ENCODE results near the gene ESPN. TPM values are rescaled to one million over a fixed set of nuclear protein-coding genes. Genes with fewer than 3 reads are reported as not detected.

ESPN gene
- total RNA-seq, 2 donors from 2014 or later: not detected

DNA sequence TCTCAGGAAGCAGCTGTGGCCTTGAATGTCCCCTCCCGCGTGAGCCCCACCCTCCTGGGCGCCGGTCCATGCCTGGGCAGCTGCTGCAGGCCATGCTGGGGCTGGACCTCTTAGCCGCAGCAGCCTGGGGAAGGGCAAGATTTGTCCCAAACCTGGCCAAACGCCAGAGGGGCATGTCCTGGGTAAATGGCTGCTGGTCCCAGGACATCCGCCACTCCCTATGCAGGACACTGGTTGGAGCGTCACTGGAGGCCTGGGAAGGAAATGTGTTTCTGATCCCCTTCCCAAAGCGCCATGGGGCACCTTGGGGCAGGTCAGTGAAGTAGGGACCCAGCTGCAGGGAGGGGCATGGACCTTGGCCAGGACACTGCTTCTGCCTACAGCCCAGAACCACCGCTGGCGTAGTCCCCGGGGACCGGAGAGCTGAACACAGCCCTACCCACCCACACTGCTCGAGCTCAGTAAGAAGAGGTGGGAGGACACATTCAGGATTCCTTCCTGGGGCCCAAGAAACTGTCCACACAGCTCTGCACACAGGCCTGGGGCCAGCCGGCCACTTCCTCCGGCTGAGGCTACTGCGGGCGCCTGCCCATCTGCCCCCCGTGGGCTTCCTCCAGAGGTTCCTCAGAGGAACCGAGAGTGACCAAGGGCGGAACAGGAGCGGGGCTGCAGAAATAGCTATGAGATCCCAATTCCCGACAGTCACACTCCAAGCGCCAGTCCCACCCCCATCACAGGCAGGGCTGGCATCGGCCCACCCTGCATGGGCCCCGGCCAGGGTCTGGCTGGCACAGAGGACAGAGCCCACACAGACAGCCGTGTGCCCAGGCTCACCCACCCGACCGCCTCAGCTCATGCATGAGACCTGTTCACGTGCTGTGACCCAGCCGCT lies 77.7 kb downstream of the ESPN start:
- intact Hi-C loops (cut with DNase I): no loop called here
- DNase-seq (ENCODE audit: low spot score): peak; percentile 91

DNA sequence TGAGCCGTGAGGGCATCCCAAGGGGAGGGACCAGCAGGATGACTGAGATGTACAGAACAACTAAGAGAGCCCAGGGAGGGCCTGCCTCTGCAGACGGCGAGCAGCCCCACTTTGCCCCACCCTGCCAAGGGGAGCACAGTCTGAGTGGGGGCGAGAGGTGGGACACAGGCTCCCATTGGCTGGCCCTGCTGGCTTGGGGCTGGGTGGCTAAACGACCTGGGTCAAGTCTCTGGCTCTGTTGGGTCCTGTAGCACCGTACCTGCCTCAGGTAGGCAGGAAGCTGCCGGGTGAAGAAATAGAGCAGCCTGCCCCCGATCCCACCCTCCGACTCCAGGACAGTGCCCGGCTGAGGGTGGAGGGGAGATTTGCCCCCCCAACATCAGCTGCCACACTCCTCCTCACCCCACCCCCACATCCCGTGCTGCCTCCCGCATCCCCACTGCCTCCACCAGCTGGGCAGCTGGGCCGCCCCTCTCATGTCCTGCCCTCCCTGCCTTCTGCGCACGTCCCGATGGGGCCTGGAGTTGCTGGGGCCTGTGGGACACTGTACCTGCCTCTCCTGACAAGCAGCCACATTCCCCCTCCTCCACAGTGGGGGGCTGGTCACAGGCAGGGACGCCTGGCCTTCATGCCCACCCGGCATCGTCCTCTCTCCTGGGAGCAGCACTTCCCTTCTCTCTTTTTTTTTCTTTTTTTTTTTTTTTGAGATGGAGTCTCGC lies 79.5 kb downstream of the ESPN start:
- peak; percentile 78 for DNase-seq (ENCODE audit: low spot score)
- intact Hi-C loops (cut with DNase I): no loop called here

GRCh38 chr1:6504887-6505286 lies 80.3 kb downstream of the ESPN start:
- intact Hi-C loops (cut with DNase I): no loop called here
- no peak for DNase-seq (ENCODE audit: low spot score)

GRCh38 chr1:6505367-6506209 lies 81.0 kb downstream of the ESPN start:
- intact Hi-C loops (cut with DNase I): no loop called here
- no peak for DNase-seq (ENCODE audit: low spot score)

GRCh38 chr1:6506210-6507036 lies 81.8 kb downstream of the ESPN start:
- no peak for DNase-seq (ENCODE audit: low spot score)

GRCh38 chr1:6507037-6507428 lies 82.5 kb downstream of the ESPN start:
- intact Hi-C loops (cut with DNase I): no loop called here

More at GRCh38 chr1:6506210-6507036, 81.8 kb downstream of the ESPN start:
- intact Hi-C loops (cut with DNase I): no loop called here

DNA sequence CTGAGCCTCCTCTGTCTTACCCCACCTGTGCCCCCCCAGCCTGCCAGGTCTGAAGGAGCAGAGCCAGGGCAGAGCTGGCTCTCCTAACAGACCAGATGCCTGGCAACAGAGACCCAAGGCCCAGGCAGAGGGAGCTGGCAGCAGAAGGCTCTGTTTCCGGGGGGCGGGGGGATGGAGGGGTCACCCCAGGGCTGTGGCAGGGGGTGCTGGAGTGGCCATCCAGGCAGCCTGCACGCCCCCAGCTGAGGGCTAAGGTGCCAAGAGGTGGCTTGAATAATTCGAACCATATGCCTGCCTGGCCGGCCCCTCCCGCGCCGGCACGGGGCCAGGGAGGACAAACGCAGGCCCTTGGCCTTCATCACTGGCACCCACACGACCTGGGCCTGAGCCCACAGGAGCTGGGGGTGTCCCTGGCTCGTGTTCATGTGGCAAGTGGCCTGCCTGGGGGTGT lies 82.9 kb downstream of the ESPN start:
- intact Hi-C loops (cut with DNase I): no loop called here
- no peak for DNase-seq (ENCODE audit: low spot score)

More at GRCh38 chr1:6507037-6507428, 82.5 kb downstream of the ESPN start:
- DNase-seq (ENCODE audit: low spot score): no peak

DNA sequence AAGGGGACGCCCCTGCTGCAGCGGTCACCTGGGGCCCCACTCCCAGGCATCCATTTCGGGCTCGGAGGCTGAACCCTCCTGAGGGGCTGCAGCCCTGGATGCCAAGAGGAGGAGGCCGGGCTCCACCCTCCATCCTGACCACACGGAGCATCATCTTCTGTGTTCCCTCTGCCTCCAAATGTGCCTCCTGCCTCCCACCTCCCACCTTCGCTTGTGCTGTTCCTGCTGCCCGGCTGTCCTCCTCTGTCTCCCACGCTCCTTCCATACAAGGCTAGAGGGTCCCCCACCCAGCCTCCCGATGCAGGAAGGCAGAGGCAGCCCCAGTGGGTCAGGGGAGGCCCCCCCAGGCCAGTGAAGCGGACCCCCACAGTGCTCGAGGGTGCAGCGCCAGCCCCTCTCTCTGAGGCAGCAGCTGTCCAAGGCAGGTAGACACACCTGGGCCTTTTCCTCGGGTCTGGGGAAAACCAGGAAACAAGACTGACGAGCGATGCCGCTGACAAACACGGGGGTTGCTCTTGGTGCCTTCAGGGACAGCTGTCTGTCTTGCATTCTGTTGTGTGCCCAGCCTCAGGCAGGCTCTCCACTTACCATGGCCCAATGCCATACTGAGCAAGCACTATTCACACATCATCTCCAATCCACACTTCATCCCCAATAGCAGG lies 83.7 kb downstream of the ESPN start:
- intact Hi-C loops (cut with DNase I): no loop called here
- DNase-seq (ENCODE audit: low spot score): peak; percentile 53

GRCh38 chr1:6508816-6509189 lies 84.2 kb downstream of the ESPN start:
- peak; percentile 59 for DNase-seq (ENCODE audit: low spot score)
- intact Hi-C loops (cut with DNase I): no loop called here

DNA sequence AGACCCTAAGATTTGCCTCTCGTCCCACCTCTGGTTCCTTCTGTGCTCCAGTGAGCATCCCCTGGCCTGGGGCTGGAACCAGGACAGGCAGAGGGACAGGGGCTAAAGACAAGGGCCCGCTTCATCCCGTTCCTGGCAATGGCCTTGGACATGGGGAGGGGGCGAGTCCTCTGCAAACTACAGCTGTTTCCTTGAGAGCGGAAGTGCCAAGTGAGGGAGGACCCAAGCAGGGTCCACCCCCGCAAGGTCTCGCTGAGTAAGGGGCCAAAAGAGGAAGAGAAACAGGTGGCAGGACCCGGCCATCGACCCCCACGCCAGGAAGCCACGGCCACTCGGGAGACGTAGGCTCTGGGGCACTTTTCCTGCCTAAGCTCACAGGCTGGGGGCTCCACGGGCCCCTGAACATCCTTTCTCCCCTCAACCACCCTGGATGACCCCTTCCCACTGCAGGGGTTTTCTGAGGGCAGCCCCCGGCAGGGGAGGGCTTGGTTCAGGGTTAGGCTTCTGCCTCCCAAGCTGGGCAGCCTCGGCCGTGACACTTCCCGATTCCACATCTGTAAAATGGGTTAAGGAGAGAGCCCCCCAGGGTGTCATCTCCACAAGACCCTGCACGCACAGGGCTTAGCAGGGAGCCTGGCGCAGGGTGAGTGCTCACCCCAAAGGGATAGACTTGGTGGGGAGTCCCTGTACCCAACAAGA lies 84.8 kb downstream of the ESPN start:
- intact Hi-C loops (cut with DNase I): no loop called here
- peak; percentile 81 for DNase-seq (ENCODE audit: low spot score)

DNA sequence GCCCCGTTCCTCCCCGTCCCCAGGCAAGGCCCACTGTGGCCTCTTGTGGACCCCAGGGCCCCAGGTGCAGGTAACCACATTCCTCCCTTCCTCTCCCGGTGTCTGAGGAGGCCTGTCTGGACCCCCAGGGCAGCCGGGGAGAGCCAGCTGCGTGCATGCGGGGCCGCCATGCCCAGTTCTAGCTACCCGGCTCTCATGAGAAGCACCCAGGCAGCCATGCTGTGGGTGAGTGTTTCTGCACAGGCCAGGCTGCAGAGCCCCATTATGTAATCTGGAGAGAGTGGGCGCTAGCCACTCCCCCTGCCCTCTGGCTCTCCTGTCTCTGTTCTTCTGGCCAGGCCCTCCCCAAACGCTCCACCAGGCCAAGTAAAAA lies 85.3 kb downstream of the ESPN start:
- peak; percentile 71 for DNase-seq (ENCODE audit: low spot score)
- intact Hi-C loops (cut with DNase I): no loop called here

GRCh38 chr1:6510493-6510892 lies 85.9 kb downstream of the ESPN start:
- intact Hi-C loops (cut with DNase I): no loop called here
- no peak for DNase-seq (ENCODE audit: low spot score)

Small RNAs within 50 kb of the gene (microRNA-seq; reads per million reads assigned to microRNA genes)
- 0 reads per million in 2 donors for gene MIR4252 (ENCODE audit: borderline microRNAs expressed in 2 of 2)

Other genes with a start within 250 kb of the ESPN start
- 1 to 10 TPM; 1.4 to 2.4 TPM for gene CHD5, start 244.5 kb upstream of the ESPN start, total RNA-seq
- 100 to 1,000 TPM; 275 to 296 TPM for gene RPL22, start 225.2 kb upstream of the ESPN start, total RNA-seq
- gene RNF207, start 218.7 kb upstream of the ESPN start, total RNA-seq: 1 to 10 TPM; 8.6 to 8.7 TPM
- 10 to 100 TPM; 49.6 to 61.1 TPM for gene ICMT, start 188.8 kb upstream of the ESPN start, total RNA-seq
- not detected for gene HES3, start 180.6 kb upstream of the ESPN start, total RNA-seq
- 10 to 100 TPM in 1 of 2 donors, 1 to 10 TPM in 1; 9.3 to 11.8 TPM for gene GPR153, start 163.7 kb upstream of the ESPN start, total RNA-seq
- gene ACOT7, start 31.0 kb upstream of the ESPN start, total RNA-seq: 10 to 100 TPM; 17.6 to 26.5 TPM
- gene HES2, start 4.9 kb upstream of the ESPN start, total RNA-seq: under 1 TPM in 1 of 2 donors, not detected in 1; 0.14 TPM
- gene TNFRSF25, start 41.4 kb downstream of the ESPN start, total RNA-seq: 1 to 10 TPM; 7.0 to 9.2 TPM
- gene PLEKHG5, start 66.9 kb downstream of the ESPN start, total RNA-seq: 10 to 100 TPM in 1 of 2 donors, 1 to 10 TPM in 1; 8.9 to 13.0 TPM
- gene NOL9, start 129.7 kb downstream of the ESPN start, total RNA-seq: 10 to 100 TPM; 21.2 to 23.9 TPM
- not detected for gene TAS1R1, start 130.5 kb downstream of the ESPN start, total RNA-seq
- 10 to 100 TPM; 18.6 to 19.5 TPM for gene ZBTB48, start 155.2 kb downstream of the ESPN start, total RNA-seq
- 10 to 100 TPM; 25.5 to 31.7 TPM for gene KLHL21, start 178.1 kb downstream of the ESPN start, total RNA-seq
- gene PHF13, start 189.0 kb downstream of the ESPN start, total RNA-seq: 10 to 100 TPM; 11.6 to 13.8 TPM
- 10 to 100 TPM in 1 of 2 donors, 1 to 10 TPM in 1; 9.9 to 10.5 TPM for gene THAP3, start 200.1 kb downstream of the ESPN start, total RNA-seq

All from posterior vena cava (tissue), 2 donors.